Smooth muscle cell (in vitro differentiated cells): ENCODE measurements around the gene AK9. TPM values are rescaled to one million over a fixed set of nuclear protein-coding genes. Genes with fewer than 3 reads are reported as not detected.

Experiments
- DNase-seq: peaks from one replicate; lab custom pipeline; 2025; ENCODE audit not compliant: unreplicated experiment; lab: John Stamatoyannopoulos, UW
- H2AFZ ChIP-seq: fragments of 200-600 bp; sonication (generic); 2 replicates; pipeline ENCODE4 v1.6.0; 2016; ENCODE audit warnings: antibody characterized with exemption, low read depth, mild to moderate bottlenecking
- H3F3A ChIP-seq: fragments of 200-600 bp; sonication (generic); 2 replicates; pipeline ENCODE4 v1.6.0; 2017; ENCODE audit warnings: antibody characterized with exemption, low read depth
- H3K27ac ChIP-seq: fragments of 200-600 bp; sonication (generic); 2 replicates; pipeline ENCODE4 v1.5.1; 2016; ENCODE audit warnings: low read depth, mild to moderate bottlenecking
- H3K27me3 ChIP-seq: fragments of 200-600 bp; sonication (generic); 2 replicates; pipeline ENCODE4 v1.6.1; 2016; ENCODE audit warnings: low read depth, mild to moderate bottlenecking
- H3K36me3 ChIP-seq: fragments of 200-600 bp; sonication (generic); 2 replicates; pipeline ENCODE4 v1.5.1; 2016; ENCODE audit warnings: low read depth
- H3K4me1 ChIP-seq: fragments of 200-600 bp; sonication (generic); 2 replicates; pipeline ENCODE4 v1.5.1; 2016; ENCODE audit warnings: low read depth
- H3K4me2 ChIP-seq: fragments of 200-600 bp; sonication (generic); 2 replicates; pipeline ENCODE4 v1.6.0; 2016; ENCODE audit warnings: mild to moderate bottlenecking
- H3K4me3 ChIP-seq: fragments of 200-600 bp; sonication (generic); 2 replicates; pipeline ENCODE4 v1.5.1; 2016; ENCODE audit warnings: mild to moderate bottlenecking
- H3K79me2 ChIP-seq: fragments of 200-600 bp; sonication (generic); 2 replicates; pipeline ENCODE4 v1.6.0; 2016; ENCODE audit warnings: low read depth, mild to moderate bottlenecking
- H3K9ac ChIP-seq: fragments of 200-600 bp; sonication (generic); 2 replicates; pipeline ENCODE4 v1.6.0; 2016; ENCODE audit warnings: low read depth
- H3K9me3 ChIP-seq: fragments of 200-600 bp; sonication (generic); replicated peaks from 2 replicates; pipeline ENCODE4 v1.5.1; 2016; ENCODE audit warnings: low read depth
- H4K20me1 ChIP-seq: fragments of 200-600 bp; sonication (generic); 2 replicates; pipeline ENCODE4 v1.6.0; 2016; ENCODE audit warnings: low read depth
- CTCF ChIP-seq: fragments of 200-600 bp; sonication (generic); IDR thresholded peaks from 2 replicates; pipeline ENCODE4 v1.5.1; 2017; ENCODE audit warnings: borderline replicate concordance, mild to moderate bottlenecking, antibody characterized with exemption; ENCODE audit not compliant: insufficient read depth, poor library complexity, severe bottlenecking
- WGBS: methylation state at CpG from one replicate; pipeline ENCODE4 v1.1.7; 2016; ENCODE audit warnings: low lambda C conversion rate; 5-methylcytosine and 5-hydroxymethylcytosine counted together
- polyA plus RNA-seq: library from polyadenylated mRNA; unstranded; fragments of >200 nt; fragmentation: Nextera tagmentation; extraction: Ambion mirVana; gene quantifications from 2 replicates; pipeline ENCODE4 v1.2.1, GENCODE V29; 2016
- total RNA-seq: library from RNA; depleted of rRNA; stranded (reverse); fragments of >200 nt; gene quantifications from 2 replicates; pipeline ENCODE4 v1.2.3, GENCODE V29; 2014

Gene AK9
- total and polyA plus RNA-seq, 2 experiments from 2014 or later: 1.9 to 7.2 TPM

GRCh38 chr6:109485266-109485935 is 205.6 kb downstream of the AK9 start:
- Histone ChIP-seq H3K36me3 (no peaks in the 10 kb centered on the region), H3K9ac (no peak overlapping the region), H2AFZ (no peak overlapping the region), H3K9me3 (no peaks in the 10 kb centered on the region), H3K27me3 (no peaks in the 10 kb centered on the region), H3K4me3 (no peak overlapping the region), H3K27ac (no peak overlapping the region), H4K20me1 (peaks cover 3% of the 10 kb centered on the region), H3K4me2 (no peak overlapping the region), H3K79me2 (peaks cover 7% of the 10 kb centered on the region), H3F3A (no peaks in the 10 kb centered on the region), H3K4me1 (peaks cover 5% of the 10 kb centered on the region)
- 88% methylated on average over 3 of the region's 3 CpGs for WGBS
- no peak for DNase-seq
- TF ChIP-seq CTCF: no peak

DNA sequence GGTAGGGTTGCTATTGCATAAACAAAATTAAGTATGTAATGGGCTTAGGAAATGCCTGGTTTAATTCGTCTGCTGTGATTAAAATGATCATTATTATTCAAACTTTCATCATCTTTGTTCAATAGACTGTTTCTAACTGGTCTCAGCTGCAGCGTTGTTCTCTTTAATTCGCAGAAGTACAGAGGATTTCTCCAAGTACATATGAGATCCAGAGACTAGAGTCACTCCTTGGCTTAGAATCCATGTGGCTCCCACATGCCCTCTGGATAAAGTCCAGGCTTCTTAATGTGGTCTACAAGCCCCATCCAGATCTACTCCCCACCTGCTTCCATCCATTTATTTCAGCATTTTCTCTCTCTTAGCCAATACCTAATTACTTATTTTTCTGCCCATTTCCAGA is 206.9 kb downstream of the AK9 start:
- Histone ChIP-seq H4K20me1 (peaks cover 4% of the 10 kb centered on the region), H3K79me2 (peaks cover 13% of the 10 kb centered on the region), H3K27me3 (no peaks in the 10 kb centered on the region), H2AFZ (peak overlapping the region; percentile 96), H3K36me3 (no peaks in the 10 kb centered on the region), H3K4me1 (peaks cover 12% of the 10 kb centered on the region), H3F3A (no peaks in the 10 kb centered on the region), H3K9ac (no peak overlapping the region), H3K27ac (no peak overlapping the region), H3K9me3 (no peaks in the 10 kb centered on the region), H3K4me3 (no peak overlapping the region), H3K4me2 (peak overlapping the region; percentile 88)
- TF ChIP-seq CTCF: no peak
- no peak for DNase-seq
- 90% methylated on average over 3 of the region's 3 CpGs for WGBS

- Histone ChIP-seq H4K20me1 (peaks cover 8% of the 10 kb centered on the region), H3K9me3 (no peaks in the 10 kb centered on the region), H3K9ac (no peak overlapping the region), H3F3A (no peaks in the 10 kb centered on the region), H3K4me3 (peak overlapping the region; percentile 54), H3K27ac (no peak overlapping the region), H3K4me1 (peaks cover 17% of the 10 kb centered on the region), H3K27me3 (no peaks in the 10 kb centered on the region), H3K79me2 (peaks cover 13% of the 10 kb centered on the region), H3K36me3 (no peaks in the 10 kb centered on the region), H3K4me2 (peak overlapping the region; percentile 88), H2AFZ (peak overlapping the region; percentile 96)
- no peak for DNase-seq
- no peak for TF ChIP-seq CTCF
- WGBS: 9% methylated on average over 6 of the region's 6 CpGs
These were observed 207.3 kb downstream of the AK9 start for GRCh38 chr6:109483735-109484057.
